Measurements from ENCODE around the gene ATP6V0E2. TPM values are rescaled to one million over a fixed set of nuclear protein-coding genes. Genes with fewer than 3 reads are reported as not detected.
A peak's percentile ranks its signal among the peaks of the same experiment; 100 is the strongest.

The ATP6V0E2 gene
- total RNA-seq, 1 experiment from 2014 or later, result 19.0 TPM

DNA sequence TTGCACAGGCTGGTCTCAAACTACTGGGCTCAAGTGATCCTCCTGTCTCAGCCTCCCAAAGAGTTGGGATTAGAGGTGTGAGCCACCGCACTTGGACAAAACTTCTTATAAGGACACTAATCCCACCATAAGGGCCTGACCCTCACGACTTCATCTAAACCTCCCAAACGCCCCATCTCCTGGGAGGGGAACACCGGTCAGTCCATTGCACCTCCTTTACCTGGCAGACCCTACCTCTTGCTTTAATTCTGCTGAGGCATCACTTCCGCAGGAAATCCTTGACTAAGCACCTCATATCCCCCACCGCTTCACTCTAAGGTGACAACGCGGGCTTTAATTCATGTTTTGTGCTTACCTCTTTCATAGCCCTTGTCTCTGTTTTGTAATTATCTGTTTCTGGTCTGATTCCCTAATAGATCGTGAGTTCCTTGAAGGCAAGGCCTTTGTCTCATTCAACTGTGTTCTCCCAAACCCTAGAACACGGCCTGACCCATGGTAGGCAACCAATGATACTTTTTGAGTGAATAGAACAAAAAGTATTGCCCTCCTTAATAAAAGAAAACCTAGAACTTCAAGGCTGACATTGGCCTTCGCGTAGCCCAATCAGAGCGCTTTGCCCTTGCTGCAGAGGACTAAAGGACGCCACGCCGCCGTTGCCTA is 36.1 kb upstream of the ATP6V0E2 start:
- H3T11ph ChIP-seq (ENCODE audit: low read length), result no peak overlapping the region
- Mint-ChIP-seq H3K27me3 (ENCODE audit: low read depth) (peaks cover 59% of the 10 kb centered on the region), H3K4me3 (peak overlapping the region; percentile 81 to 91), H3K4me1 (peaks cover 14 to 18% of the 10 kb centered on the region in 2 experiments), H3K27ac (peak overlapping the region in 1 of 3 experiments; percentile 78; a peak in 1 of 7 replicates), H3K9me3 (no peaks in the 10 kb centered on the region), H3K36me3 (ENCODE audit: insufficient read depth in 1 of 3, low read depth in 3 of 3) (no peaks in the 10 kb centered on the region)
- no peak overlapping the region for H2AFZ ChIP-seq (ENCODE audit: low read length)
- H2BK20ac ChIP-seq (ENCODE audit: low read depth, low read length, poor library complexity, severe bottlenecking), result no peak overlapping the region
- no peak overlapping the region for H3K27ac ChIP-seq (ENCODE audit: insufficient read length, low read depth, low read length)
- no peak overlapping the region for H2BK5ac ChIP-seq (ENCODE audit: insufficient read length, low read length)
- no peak overlapping the region for H3K9ac ChIP-seq (ENCODE audit: extremely low read depth, insufficient read length, low read length)
- no peaks in the 10 kb centered on the region for H3K79me2 ChIP-seq (ENCODE audit: insufficient read depth, low read length)
- H4K5ac ChIP-seq (ENCODE audit: insufficient read length, low read depth, low read length), result no peak overlapping the region
- no peaks in the 10 kb centered on the region for H3K79me1 ChIP-seq (ENCODE audit: insufficient read depth, low read depth, low read length, poor library complexity, severe bottlenecking)
- peaks cover 6% of the 10 kb centered on the region for H3K23me2 ChIP-seq (ENCODE audit: insufficient read length, low read depth, low read length, poor library complexity, severe bottlenecking)
- H3K18ac ChIP-seq (ENCODE audit: insufficient read length, low read depth, low read length), result no peak overlapping the region
- no peak overlapping the region for H2AK5ac ChIP-seq (ENCODE audit: insufficient read length, low read length)
- no peak overlapping the region for H4K8ac ChIP-seq (replicated peaks; ENCODE audit: insufficient read length, low read depth, low read length)
- no peak overlapping the region for H3K4me2 ChIP-seq (ENCODE audit: insufficient read depth, insufficient read length, low read length)
- no peak overlapping the region for H2BK15ac ChIP-seq (ENCODE audit: low read depth, low read length)
- H3K4ac ChIP-seq (ENCODE audit: low read depth, low read length), result no peak overlapping the region
- H3K4me1 ChIP-seq (ENCODE audit: insufficient read depth, low read length), result no peaks in the 10 kb centered on the region
- no peaks in the 10 kb centered on the region for H4K20me1 ChIP-seq (ENCODE audit: control insufficient read depth, insufficient read depth, insufficient read length)
- H3K27me3 ChIP-seq (ENCODE audit: insufficient read depth, low read length), result 0 out of 2 replicates have a peak, but pooled peaks cover 3% of the 10 kb centered on the region
- no peak overlapping the region for H3K23ac ChIP-seq (ENCODE audit: insufficient read length, low read depth, low read length)
- H3K56ac ChIP-seq (ENCODE audit: insufficient read length, low read depth, low read length), result no peak overlapping the region
- no peak overlapping the region for H2BK120ac ChIP-seq (ENCODE audit: low read depth, low read length, poor library complexity, severe bottlenecking)
- no peak overlapping the region for H2BK12ac ChIP-seq (ENCODE audit: insufficient read length, low read depth, low read length)
- H3K14ac ChIP-seq (ENCODE audit: insufficient read depth, low read length), result no peak overlapping the region
- H4K91ac ChIP-seq (ENCODE audit: insufficient read length, low read depth, low read length), result no peak overlapping the region
- H3K9me3 ChIP-seq (ENCODE audit: control insufficient read depth, low read depth, low read length), result no peaks in the 10 kb centered on the region
- no CpG with 5 or more reads among the region's 17 CpGs for WGBS (ENCODE audit: extremely low coverage, insufficient read length, low lambda C conversion rate)
- no peak for DNase-seq
- TF ChIP-seq, protein P1, sequence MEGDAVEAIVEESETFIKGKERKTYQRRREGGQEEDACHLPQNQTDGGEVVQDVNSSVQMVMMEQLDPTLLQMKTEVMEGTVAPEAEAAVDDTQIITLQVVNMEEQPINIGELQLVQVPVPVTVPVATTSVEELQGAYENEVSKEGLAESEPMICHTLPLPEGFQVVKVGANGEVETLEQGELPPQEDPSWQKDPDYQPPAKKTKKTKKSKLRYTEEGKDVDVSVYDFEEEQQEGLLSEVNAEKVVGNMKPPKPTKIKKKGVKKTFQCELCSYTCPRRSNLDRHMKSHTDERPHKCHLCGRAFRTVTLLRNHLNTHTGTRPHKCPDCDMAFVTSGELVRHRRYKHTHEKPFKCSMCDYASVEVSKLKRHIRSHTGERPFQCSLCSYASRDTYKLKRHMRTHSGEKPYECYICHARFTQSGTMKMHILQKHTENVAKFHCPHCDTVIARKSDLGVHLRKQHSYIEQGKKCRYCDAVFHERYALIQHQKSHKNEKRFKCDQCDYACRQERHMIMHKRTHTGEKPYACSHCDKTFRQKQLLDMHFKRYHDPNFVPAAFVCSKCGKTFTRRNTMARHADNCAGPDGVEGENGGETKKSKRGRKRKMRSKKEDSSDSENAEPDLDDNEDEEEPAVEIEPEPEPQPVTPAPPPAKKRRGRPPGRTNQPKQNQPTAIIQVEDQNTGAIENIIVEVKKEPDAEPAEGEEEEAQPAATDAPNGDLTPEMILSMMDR (conservative IDR thresholded peaks at IDR 0.05), result no peak
